Caco-2 (cell line): ENCODE results near the gene ARHGAP8. TPM values are rescaled to one million over a fixed set of nuclear protein-coding genes. Genes with fewer than 3 reads are reported as not detected.
"Not testable (repeated sequence)": the region's sequence is repeated elsewhere in the genome, so short reads cannot be mapped to it uniquely, and the experiment has no call there.

ENCODE experiments used
- BruUV-seq: library from RNA; stranded (reverse); fragments of 400-500 nt; replicated peaks from 2 replicates; lab custom pipeline; 2021; lab: Mats Ljungman, UMichigan
- CTCF ChIA-PET: fragments of 300-600 bp; sonication (Branson Sonifier 250); formaldehyde crosslinking; loops from one replicate; lab custom pipeline; 2022; ENCODE audit warnings: antibody characterized with exemption; lab: Charles Lee
- POLR2A ChIA-PET: fragments of 300-600 bp; sonication (Branson Sonifier 250); formaldehyde crosslinking; loops from one replicate; lab custom pipeline; 2022; ENCODE audit warnings: antibody characterized with exemption; lab: Charles Lee
- DNase-seq, 2 experiments: peaks; one replicate each; pipeline versions ENCODE4 v3.0.0 to v3.0.0-alpha.2; 2020 to 2022
- H3K27me3 ChIP-seq: replicated peaks from 2 replicates; pipeline ENCODE4 v1.6.0; 2011; ENCODE audit warnings: low read length; ENCODE audit not compliant: control insufficient read depth, insufficient read depth
- H3K36me3 ChIP-seq: 2 replicates; pipeline ENCODE4 v1.5.1; 2011; ENCODE audit warnings: low read length; ENCODE audit not compliant: control insufficient read depth, insufficient read depth
- H3K4me1 ChIP-seq: fragments of 250-450 bp; sonication (Bioruptor Pico); 2 replicates; pipeline ENCODE4 v1.5.1; 2020; ENCODE audit warnings: mild to moderate bottlenecking
- H3K4me3 ChIP-seq: 2 replicates; pipeline ENCODE4 v1.5.1; 2011; ENCODE audit warnings: low read depth, mild to moderate bottlenecking, control low read depth, low read length
- H3K9me3 ChIP-seq: fragments of 250-450 bp; sonication (Bioruptor Pico); 2 replicates; pipeline ENCODE4 v1.5.1; 2020; ENCODE audit warnings: mild to moderate bottlenecking, moderate library complexity
- H3K27ac Mint-ChIP-seq: one replicate; pipeline ENCODE4 v1.8.0; 2022; ENCODE audit warnings: mixed read lengths; ENCODE audit not compliant: unreplicated experiment
- H3K27me3 Mint-ChIP-seq: one replicate; pipeline ENCODE4 v1.8.0; 2022; ENCODE audit warnings: mixed read lengths; ENCODE audit not compliant: insufficient read depth, unreplicated experiment
- H3K36me3 Mint-ChIP-seq: one replicate; pipeline ENCODE4 v1.8.0; 2022; ENCODE audit warnings: mild to moderate bottlenecking, mixed read lengths; ENCODE audit not compliant: insufficient read depth, unreplicated experiment
- H3K4me1 Mint-ChIP-seq: one replicate; pipeline ENCODE4 v1.8.0; 2022; ENCODE audit warnings: low read depth, mixed read lengths; ENCODE audit not compliant: unreplicated experiment
- H3K4me3 Mint-ChIP-seq: one replicate; pipeline ENCODE4 v1.8.0; 2022; ENCODE audit warnings: mild to moderate bottlenecking, moderate library complexity, mixed read lengths; ENCODE audit not compliant: unreplicated experiment
- H3K9me3 Mint-ChIP-seq: one replicate; pipeline ENCODE4 v1.8.0; 2022; ENCODE audit warnings: mixed read lengths; ENCODE audit not compliant: unreplicated experiment
- intact Hi-C: fragments of 100-400 bp; cut with micrococcal nuclease; formaldehyde crosslinking; loops from one replicate; pipeline ENCODE4 v1.10.0; 2022; ENCODE audit not compliant: unreplicated experiment
- total RNA-seq: library from RNA; stranded (reverse); gene quantifications from 2 replicates; pipeline ENCODE4 v1.2.3, GENCODE V29; 2022
- TF ChIP-seq, protein P1 (sequence below), 2 experiments: fragments of 200-600 bp in 1 of 2; IDR thresholded peaks; 1 replicate in 1 of 2; 2 replicates in 1 of 2; pipeline versions ENCODE4 v1.5.1 to v1.8.0; 2011 to 2022; ENCODE audit warnings: antibody characterized with exemption in 1 of 2, control low read depth in 1 of 2, inconsistent platforms in 1 of 2, low read depth in 1 of 2, low read length in 1 of 2, mild to moderate bottlenecking in 1 of 2, moderate library complexity in 1 of 2; ENCODE audit not compliant: insufficient read depth in 1 of 2, severe bottlenecking in 1 of 2, unreplicated experiment in 1 of 2

ARHGAP8 gene
- total RNA-seq, 1 experiment from 2014 or later: 81.5 TPM

DNA sequence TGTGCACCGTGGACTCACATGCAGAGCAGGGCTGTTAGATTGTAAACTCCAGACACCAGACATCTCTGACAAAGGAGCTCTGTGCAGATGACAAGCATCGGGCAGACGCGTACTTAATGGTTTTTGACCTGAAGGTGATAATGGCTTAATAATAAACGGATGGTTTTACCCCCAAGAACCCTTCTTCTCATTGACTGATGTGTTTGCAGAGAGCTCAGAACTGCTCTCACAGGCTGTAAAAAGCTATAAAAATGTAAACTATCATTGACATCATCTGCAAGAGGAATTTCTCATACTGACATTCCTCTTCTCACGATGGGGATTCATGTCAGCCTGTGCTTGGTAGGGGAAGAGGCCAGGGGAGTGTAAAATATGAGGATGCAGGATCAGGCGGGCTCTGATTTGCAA lies 8.6 kb upstream of the ARHGAP8 start:
- Histone ChIP-seq H3K4me1 (peaks cover 82% of the 10 kb centered on the region), H3K36me3 (no peaks in the 10 kb centered on the region), H3K4me3 (no peak overlapping the region), H3K27me3 (no peaks in the 10 kb centered on the region), H3K9me3 (no peaks in the 10 kb centered on the region)
- ChIA-PET POLR2A (interaction anchor here (0.5 to 1.1 kb wide), 4 partner anchors 12 to 730 kb away, joined by 3 to 5 read pairs (median 3); no protein-coding TSS in a partner anchor), CTCF (interaction anchor here (1.3 kb wide), 1 partner anchor 12 kb away, joined by 7 read pairs; no protein-coding TSS in a partner anchor)
- H3K4me1 Mint-ChIP-seq: peaks cover 43% of the 10 kb centered on the region
- H3K4me3 Mint-ChIP-seq: peak overlapping the region; percentile 8
- intact Hi-C loops: no loop called here
- no peaks in the 10 kb centered on the region for H3K9me3 Mint-ChIP-seq
- DNase-seq: peak; percentile 63 to 80
- BruUV-seq: no TSS peak
- H3K36me3 Mint-ChIP-seq: peaks cover 69% of the 10 kb centered on the region
- TF ChIP-seq, protein P1, sequence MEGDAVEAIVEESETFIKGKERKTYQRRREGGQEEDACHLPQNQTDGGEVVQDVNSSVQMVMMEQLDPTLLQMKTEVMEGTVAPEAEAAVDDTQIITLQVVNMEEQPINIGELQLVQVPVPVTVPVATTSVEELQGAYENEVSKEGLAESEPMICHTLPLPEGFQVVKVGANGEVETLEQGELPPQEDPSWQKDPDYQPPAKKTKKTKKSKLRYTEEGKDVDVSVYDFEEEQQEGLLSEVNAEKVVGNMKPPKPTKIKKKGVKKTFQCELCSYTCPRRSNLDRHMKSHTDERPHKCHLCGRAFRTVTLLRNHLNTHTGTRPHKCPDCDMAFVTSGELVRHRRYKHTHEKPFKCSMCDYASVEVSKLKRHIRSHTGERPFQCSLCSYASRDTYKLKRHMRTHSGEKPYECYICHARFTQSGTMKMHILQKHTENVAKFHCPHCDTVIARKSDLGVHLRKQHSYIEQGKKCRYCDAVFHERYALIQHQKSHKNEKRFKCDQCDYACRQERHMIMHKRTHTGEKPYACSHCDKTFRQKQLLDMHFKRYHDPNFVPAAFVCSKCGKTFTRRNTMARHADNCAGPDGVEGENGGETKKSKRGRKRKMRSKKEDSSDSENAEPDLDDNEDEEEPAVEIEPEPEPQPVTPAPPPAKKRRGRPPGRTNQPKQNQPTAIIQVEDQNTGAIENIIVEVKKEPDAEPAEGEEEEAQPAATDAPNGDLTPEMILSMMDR (IDR thresholded peaks at IDR 0.05; ENCODE audit: insufficient read depth in 1 of 2, low read depth in 1 of 2, low read length in 1 of 2, severe bottlenecking in 1 of 2, unreplicated experiment in 1 of 2): no peak
- no peaks in the 10 kb centered on the region for H3K27me3 Mint-ChIP-seq
- peak overlapping the region; percentile 84 for H3K27ac Mint-ChIP-seq

DNA sequence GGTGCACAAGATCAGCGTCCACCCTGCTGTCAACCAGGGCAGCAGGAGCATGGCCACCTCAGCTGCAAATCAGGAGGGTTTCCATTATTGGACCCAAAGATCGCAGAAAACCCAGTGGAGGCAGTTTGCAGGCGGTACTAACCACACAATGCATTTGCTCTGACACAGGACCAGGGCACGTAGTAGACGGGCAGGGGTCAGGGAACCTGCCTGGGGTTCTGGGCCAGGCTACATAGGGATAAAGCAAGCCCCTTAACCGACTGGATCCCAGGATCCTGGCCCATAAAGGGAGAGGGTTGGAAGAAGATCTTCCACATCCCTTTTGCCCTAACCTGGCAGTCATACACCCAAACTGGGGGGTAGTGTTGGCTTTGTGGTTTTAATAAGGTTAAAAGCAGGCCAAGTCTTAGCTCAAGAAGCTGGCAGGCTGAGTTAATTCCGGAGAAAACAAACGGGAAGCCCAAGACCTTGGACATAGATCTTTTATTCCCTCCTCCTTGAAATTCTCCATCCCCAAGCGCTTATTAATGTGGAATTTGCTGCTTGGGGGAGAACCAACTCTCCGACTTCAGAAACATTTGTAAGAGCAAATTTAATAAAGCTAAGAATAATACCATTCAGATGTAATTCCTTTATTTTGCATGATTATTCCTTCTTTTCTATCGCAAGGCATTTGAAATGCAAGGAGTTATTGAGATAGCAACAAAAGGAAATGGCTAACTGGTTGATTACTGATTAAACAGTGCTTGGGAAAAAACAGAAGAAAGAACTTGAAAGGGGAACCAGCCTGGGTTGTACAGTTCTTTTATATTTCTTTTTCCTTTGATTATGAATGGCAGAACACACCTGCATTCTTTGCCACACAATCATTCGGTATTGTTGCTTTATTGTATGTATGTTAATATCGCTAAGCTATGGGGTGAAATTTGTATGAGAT lies 6.3 kb upstream of the ARHGAP8 start:
- no TSS peak for BruUV-seq
- Histone ChIP-seq H3K4me1 (peaks cover 59% of the 10 kb centered on the region), H3K36me3 (no peaks in the 10 kb centered on the region), H3K27me3 (no peaks in the 10 kb centered on the region), H3K9me3 (no peaks in the 10 kb centered on the region), H3K4me3 (no peak overlapping the region)
- H3K27me3 Mint-ChIP-seq: no peaks in the 10 kb centered on the region
- H3K9me3 Mint-ChIP-seq: no peaks in the 10 kb centered on the region
- CTCF ChIA-PET: no interaction called here
- DNase-seq: no peak
- intact Hi-C loops: no loop called here
- peaks cover 50% of the 10 kb centered on the region for H3K36me3 Mint-ChIP-seq
- POLR2A ChIA-PET: no interaction called here
- H3K4me3 Mint-ChIP-seq: peak overlapping the region; percentile 23
- H3K4me1 Mint-ChIP-seq: peaks cover 32% of the 10 kb centered on the region
- peak overlapping the region; percentile 93 for H3K27ac Mint-ChIP-seq
- TF ChIP-seq, protein P1 (IDR thresholded peaks at IDR 0.05; ENCODE audit: insufficient read depth in 1 of 2, low read depth in 1 of 2, low read length in 1 of 2, severe bottlenecking in 1 of 2, unreplicated experiment in 1 of 2): no peak

DNA sequence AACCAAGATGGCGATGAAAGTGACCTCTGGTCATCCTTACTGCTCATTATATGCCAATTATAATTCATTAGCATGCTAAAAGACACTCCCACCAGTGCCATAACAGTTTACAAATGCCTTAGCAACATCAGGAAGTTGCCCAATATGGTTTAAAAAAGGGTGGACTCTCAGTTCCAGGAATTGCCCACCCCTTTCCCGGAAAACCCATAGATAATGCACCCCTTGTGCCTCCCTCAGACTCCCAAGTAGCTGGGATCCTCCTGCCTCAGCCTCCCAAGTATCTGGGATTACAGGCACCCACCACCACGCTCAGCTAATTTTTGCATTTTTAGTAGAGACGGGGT lies 4.6 kb upstream of the ARHGAP8 start:
- BruUV-seq, H3K27me3 Mint-ChIP-seq, H3K36me3 ChIP-seq, CTCF ChIA-PET, H3K4me3 Mint-ChIP-seq, DNase-seq, POLR2A ChIA-PET, H3K27me3 ChIP-seq, intact Hi-C loops, H3K9me3 Mint-ChIP-seq, H3K4me3 ChIP-seq, H3K9me3 ChIP-seq: not testable (repeated sequence)
- peak overlapping the region; percentile 93 for H3K27ac Mint-ChIP-seq
- peaks cover 38% of the 10 kb centered on the region for H3K36me3 Mint-ChIP-seq
- peaks cover 50% of the 10 kb centered on the region for H3K4me1 ChIP-seq
- peaks cover 30% of the 10 kb centered on the region for H3K4me1 Mint-ChIP-seq
